Loucy (cell line): Measurements from ENCODE around the gene DAB2.

ENCODE experiments used
- EZH2phosphoT487 ChIP-seq: fragments of 200-600 bp; IDR thresholded peaks from 2 replicates; pipeline ENCODE4 v1.6.1; 2018; ENCODE audit warnings: antibody characterized with exemption, mild to moderate bottlenecking, moderate library complexity, borderline replicate concordance
- TF ChIP-seq, protein P1 (sequence below): fragments of 200-600 bp; sonication (generic); conservative IDR thresholded peaks from 2 replicates; pipeline ENCODE4 v1.5.1; 2014; ENCODE audit warnings: mild to moderate bottlenecking, antibody characterized with exemption, low read length

- TF ChIP-seq, protein P1, sequence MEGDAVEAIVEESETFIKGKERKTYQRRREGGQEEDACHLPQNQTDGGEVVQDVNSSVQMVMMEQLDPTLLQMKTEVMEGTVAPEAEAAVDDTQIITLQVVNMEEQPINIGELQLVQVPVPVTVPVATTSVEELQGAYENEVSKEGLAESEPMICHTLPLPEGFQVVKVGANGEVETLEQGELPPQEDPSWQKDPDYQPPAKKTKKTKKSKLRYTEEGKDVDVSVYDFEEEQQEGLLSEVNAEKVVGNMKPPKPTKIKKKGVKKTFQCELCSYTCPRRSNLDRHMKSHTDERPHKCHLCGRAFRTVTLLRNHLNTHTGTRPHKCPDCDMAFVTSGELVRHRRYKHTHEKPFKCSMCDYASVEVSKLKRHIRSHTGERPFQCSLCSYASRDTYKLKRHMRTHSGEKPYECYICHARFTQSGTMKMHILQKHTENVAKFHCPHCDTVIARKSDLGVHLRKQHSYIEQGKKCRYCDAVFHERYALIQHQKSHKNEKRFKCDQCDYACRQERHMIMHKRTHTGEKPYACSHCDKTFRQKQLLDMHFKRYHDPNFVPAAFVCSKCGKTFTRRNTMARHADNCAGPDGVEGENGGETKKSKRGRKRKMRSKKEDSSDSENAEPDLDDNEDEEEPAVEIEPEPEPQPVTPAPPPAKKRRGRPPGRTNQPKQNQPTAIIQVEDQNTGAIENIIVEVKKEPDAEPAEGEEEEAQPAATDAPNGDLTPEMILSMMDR: no peak
- no peak for TF ChIP-seq EZH2phosphoT487
Measured at GRCh38 chr5:39451276-39451941, 26.6 kb upstream of the DAB2 start.
